GM13977 (cell line): ENCODE measurements around the gene FAT1.

Experiments used
- DNase-seq: peaks from one replicate; pipeline ENCODE4 v3.0.0; 2012; ENCODE audit warnings: low spot score
- CTCF ChIP-seq: IDR thresholded peaks from 2 replicates; pipeline ENCODE4 v1.5.1; 2012; ENCODE audit warnings: mild to moderate bottlenecking, control low read depth; ENCODE audit not compliant: insufficient read depth; ENCODE audit errors: extremely low read depth, missing control alignments
- in situ Hi-C: fragments of 300-500 bp; cut with MboI; formaldehyde crosslinking; loops from one replicate; pipeline ENCODE4 v1.12.0; 2022; ENCODE audit warnings: low sequenced_read_pairs, low pct_unique_long_range_greater_than_20kb, mixed read lengths, inconsistent platforms; ENCODE audit not compliant: unreplicated experiment

The FAT1 gene

GRCh38 chr4:186592445-186592844 lies 131.2 kb downstream of the FAT1 start:
- no peak for DNase-seq
- in situ Hi-C loops, result no loop called here
- no peak for TF ChIP-seq CTCF

- DNase-seq, result no peak
- no peak for TF ChIP-seq CTCF
- in situ Hi-C loops, result no loop called here
Observed at GRCh38 chr4:186591651-186592050, 132.0 kb downstream of the FAT1 start.

DNA sequence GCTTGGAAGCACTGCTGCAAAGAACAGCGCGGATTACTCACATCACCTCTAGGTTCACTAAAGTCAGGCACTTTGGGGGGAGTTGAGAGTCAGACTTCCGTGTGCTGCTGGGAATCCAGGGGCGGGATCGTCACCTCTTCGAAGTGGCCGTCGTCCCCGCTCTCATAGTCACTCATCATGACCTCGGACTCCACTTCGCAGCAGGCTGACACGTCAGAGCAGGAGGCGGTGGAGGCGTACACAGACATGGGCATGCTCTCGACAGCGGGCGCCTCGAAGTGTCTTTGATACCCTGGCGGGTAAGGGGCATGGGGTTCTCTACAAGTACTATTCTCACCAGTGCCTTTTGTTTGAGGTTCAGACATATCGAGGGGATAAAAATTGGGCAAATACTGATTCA lies 135.2 kb downstream of the FAT1 start:
- no peak for DNase-seq
- no peak for TF ChIP-seq CTCF
- in situ Hi-C loops, result no loop called here

- TF ChIP-seq CTCF, result peak; percentile 82
- DNase-seq, result peak; percentile 52
- in situ Hi-C loops, result no loop called here
Observed at GRCh38 chr4:186587416-186588018, 136.1 kb downstream of the FAT1 start.

DNA sequence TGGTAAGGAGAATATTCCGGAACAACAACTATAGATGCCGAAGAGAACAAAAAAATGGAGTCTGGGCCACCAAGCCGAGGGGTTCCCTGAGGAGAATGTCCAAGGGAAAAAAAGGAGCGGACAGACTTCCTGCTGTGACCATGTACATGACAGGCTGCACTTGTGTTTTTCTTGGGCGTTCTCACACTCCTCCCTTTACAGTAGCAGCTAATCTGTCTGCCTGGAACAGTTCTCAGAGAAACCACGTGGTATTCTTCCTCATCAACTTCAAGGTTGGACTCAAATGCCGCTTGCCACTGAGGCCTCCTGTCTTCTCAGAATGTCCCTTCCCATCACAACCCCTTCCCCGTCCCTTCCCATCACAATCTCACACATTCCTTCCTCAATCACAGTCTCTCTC lies 137.5 kb downstream of the FAT1 start:
- in situ Hi-C loops, result no loop called here
- no peak for TF ChIP-seq CTCF
- no peak for DNase-seq

DNA sequence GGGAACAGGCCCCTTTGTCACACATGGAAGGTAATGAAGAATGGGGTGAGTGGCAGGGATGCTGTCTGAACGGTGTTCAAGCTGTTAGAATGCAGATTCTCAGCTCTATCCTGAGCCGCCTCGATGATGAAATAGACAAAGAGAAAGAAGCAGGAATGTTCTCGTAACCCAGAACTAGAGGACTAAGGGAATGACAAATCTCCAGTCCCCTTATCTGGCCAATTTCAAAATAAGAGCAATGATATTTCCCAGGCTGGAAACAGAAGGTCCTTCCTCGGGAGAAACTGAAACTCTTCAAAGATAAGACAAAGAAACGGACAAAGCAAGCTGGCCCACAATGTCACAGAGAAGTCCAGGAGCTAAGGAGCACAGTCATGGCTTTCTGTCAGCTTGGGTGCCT lies 138.7 kb downstream of the FAT1 start:
- no peak for DNase-seq
- in situ Hi-C loops, result no loop called here
- no peak for TF ChIP-seq CTCF

GRCh38 chr4:186581421-186581820 lies 142.2 kb downstream of the FAT1 start:
- TF ChIP-seq CTCF, result no peak
- DNase-seq, result no peak
- in situ Hi-C loops, result no loop called here
